ENCODE data around the gene OSBPL7.
A peak's percentile ranks its signal among the peaks of the same experiment; 100 is the strongest.

Gene OSBPL7

DNA sequence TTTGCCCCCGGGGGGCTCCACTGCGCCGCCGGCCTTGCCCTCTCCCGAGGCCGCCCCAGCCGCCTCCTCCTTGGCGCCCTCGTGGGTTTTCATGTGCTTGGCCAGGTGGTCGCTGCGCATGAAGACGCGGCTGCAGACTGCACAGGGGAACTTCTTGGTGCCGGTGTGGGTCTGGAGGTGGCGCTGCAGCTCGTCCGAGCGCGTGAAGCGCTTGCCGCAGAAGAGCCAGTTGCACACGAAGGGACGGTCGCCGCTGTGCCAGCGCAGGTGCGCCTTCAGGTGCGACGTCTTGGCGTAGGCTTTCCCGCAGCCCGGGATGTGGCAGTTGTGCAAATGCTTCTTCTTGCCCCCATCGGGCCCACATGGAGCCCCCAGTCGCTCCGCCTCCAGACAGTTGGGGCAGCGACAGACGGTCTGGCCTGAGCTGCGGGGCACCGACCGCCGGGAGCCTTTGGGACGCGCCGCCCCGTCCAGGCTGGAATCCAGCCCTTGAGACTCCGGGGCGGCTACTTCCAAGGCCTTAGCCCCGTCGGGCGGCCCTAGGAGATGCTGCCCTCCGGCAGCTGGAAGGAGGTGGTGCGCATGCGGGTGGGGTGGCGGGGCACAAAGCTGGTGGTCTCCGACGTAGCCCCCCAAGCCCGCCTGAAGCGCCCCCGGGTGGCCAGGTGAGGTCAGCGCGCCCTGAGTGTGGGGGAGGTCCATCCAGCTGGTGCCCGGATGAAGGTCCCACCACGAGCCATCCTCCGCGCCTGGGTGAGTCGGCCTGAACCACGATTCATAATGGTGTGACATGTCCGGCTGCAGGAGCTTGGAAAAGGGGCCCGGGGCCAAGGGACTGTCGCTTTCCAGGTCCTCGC, 26.0 kb upstream of the OSBPL7 start:
- Histone ChIP-seq H3K4me3 (peak overlapping the region; percentile 17), H3K27ac (no peak overlapping the region)
- TF ChIP-seq, protein P1, sequence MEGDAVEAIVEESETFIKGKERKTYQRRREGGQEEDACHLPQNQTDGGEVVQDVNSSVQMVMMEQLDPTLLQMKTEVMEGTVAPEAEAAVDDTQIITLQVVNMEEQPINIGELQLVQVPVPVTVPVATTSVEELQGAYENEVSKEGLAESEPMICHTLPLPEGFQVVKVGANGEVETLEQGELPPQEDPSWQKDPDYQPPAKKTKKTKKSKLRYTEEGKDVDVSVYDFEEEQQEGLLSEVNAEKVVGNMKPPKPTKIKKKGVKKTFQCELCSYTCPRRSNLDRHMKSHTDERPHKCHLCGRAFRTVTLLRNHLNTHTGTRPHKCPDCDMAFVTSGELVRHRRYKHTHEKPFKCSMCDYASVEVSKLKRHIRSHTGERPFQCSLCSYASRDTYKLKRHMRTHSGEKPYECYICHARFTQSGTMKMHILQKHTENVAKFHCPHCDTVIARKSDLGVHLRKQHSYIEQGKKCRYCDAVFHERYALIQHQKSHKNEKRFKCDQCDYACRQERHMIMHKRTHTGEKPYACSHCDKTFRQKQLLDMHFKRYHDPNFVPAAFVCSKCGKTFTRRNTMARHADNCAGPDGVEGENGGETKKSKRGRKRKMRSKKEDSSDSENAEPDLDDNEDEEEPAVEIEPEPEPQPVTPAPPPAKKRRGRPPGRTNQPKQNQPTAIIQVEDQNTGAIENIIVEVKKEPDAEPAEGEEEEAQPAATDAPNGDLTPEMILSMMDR (IDR thresholded peaks at IDR 0.05), result no peak
- no peak for DNase-seq (ENCODE audit: low spot score)

DNA sequence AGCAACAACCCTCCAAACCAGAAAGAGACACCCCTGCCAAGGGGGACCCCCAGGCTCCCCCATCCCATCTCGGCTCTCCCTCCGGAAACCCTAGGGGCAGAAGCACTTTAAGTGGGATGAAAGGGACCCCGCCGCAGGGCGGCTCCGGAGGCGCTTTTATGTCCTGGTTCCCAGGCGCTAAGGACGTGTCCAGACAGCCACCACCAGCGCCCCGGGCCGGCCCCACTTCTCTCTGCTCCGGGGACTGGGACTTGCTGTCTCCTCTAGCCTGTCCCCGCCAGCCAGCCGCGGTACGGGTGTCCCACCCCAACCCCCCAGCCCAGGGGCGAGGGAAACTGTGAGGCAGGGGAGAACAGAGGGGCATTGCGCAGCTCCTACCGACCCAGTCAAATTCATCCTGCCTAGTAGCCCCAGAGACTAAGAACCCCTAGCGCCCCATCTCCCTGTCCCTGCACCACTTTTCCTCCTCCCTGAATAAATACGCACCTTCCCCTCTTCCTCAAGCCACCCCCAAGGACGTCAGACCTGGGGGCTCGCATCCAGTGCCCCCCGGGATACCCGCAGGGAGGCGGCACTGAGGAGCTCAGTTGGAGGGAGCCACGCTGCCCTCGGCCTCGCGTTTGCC, 25.2 kb upstream of the OSBPL7 start:
- H3K4me3 ChIP-seq, result no peak overlapping the region
- H3K27ac ChIP-seq, result no peak overlapping the region
- no peak for DNase-seq (ENCODE audit: low spot score)
- TF ChIP-seq, protein P1 (IDR thresholded peaks at IDR 0.05), result no peak

DNA sequence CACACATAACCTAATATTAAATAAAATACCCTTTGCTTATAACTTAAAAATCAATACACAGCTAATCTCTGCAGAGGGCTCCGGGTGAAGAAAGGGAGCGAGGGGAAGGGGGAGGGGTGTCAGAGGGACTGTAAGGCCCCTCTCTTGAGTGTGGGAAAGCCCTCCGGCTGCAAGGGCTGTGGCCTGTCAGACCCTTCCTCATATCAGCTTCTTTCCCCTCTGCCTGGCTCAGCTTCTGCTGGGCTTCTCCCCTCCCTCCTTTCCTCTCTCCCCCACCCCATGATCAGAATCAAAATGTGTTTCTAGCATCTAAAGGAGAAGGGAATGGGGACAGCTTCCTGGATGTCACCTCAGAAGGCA, 24.1 kb upstream of the OSBPL7 start:
- Histone ChIP-seq H3K27ac (no peak overlapping the region), H3K4me3 (no peak overlapping the region)
- DNase-seq (ENCODE audit: low spot score), result no peak
- TF ChIP-seq, protein P1 (IDR thresholded peaks at IDR 0.05), result no peak

DNA sequence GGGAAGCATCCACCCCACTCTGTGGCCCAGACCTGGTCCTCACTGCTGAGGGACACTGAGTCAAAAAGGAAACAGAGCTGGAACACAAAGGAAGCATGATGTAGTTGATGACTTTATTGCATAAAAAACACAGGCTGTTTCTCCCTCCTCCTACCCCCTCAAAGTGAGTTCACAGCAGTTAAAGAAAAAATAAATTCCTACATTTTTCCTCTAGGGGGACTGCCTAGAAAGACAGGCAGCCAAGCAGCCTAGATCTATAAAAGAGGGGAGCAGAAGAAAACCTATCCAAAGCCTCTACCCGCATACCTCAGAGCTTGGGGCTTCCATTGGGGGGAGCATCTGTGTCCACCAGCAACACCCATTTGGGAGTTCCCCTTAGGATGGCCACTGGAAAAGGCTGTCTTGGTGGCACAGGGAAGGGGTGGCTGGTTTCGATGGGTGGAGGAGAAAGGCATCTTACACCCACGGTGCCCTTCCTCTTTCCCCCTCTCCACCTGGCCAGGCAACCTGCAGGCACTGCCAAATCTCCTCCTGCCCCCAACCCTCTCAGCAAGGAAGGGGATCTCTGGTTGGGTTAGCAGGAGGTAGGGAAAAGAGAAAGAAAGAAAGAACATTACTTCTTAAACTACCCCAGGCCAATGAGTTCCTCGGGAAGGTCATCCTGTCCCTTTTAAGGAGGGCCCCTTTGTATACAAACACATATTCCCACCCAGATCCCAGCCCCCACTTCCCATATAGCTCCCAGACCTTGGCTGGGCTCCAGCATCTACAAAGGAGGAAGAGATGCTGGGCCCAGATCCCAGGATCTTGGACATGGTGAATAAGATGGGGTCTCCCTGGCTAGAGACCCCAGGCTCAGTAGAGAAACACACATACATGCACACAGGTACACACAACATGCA, 23.5 kb upstream of the OSBPL7 start:
- Histone ChIP-seq H3K27ac (no peak overlapping the region), H3K4me3 (no peak overlapping the region)
- TF ChIP-seq, protein P1 (IDR thresholded peaks at IDR 0.05), result no peak
- no peak for DNase-seq (ENCODE audit: low spot score)

DNA sequence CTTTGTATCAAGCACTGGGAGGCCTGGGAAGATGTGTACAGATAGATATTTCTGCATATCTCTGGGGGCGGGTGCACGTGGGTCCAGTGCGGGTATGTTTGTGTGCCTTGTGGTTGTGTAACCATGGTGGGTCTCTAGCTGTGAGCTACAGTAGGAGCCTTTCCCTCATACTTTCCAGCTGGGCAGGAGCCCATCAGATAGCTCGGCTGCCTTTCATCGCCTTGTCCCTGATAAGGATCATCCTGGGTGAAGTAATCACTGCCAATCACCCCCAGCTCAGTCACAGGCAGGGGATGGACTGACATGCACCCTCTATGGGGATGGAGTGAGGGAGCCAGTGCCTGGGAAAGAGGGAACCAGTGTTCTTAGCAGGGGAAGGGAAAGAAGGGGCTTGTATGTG, 22.6 kb upstream of the OSBPL7 start:
- DNase-seq (ENCODE audit: low spot score), result no peak
- H3K4me3 ChIP-seq, result no peak overlapping the region
- no peak overlapping the region for H3K27ac ChIP-seq
- TF ChIP-seq, protein P1 (IDR thresholded peaks at IDR 0.05), result no peak

DNA sequence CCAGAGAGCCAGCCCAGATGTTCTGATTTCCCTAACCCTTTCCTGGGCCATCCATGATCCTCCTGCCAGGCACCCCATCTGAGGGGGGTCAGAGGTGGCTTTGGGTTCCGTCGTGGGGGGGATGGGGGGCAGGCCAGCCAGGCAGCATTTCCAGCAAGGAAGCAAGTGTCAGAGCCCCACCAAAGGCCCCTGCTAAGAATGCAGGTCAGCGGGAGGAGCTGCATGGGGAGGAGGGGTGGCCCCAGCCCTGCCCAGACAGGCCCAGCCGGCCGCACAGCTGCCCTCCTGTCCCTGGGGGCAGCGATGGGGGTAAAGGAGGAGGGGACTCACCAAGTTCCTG, 21.8 kb upstream of the OSBPL7 start:
- no peak overlapping the region for H3K27ac ChIP-seq
- no peak overlapping the region for H3K4me3 ChIP-seq
- no peak for DNase-seq (ENCODE audit: low spot score)
- TF ChIP-seq, protein P1 (IDR thresholded peaks at IDR 0.05), result no peak

Measured in coronary artery (tissue), 2 donors.